ENCODE results near the gene CAPN10.
"Not testable (repeated sequence)": the region's sequence is repeated elsewhere in the genome, so short reads cannot be mapped to it uniquely, and the experiment has no call there.

CAPN10 gene, protein sequence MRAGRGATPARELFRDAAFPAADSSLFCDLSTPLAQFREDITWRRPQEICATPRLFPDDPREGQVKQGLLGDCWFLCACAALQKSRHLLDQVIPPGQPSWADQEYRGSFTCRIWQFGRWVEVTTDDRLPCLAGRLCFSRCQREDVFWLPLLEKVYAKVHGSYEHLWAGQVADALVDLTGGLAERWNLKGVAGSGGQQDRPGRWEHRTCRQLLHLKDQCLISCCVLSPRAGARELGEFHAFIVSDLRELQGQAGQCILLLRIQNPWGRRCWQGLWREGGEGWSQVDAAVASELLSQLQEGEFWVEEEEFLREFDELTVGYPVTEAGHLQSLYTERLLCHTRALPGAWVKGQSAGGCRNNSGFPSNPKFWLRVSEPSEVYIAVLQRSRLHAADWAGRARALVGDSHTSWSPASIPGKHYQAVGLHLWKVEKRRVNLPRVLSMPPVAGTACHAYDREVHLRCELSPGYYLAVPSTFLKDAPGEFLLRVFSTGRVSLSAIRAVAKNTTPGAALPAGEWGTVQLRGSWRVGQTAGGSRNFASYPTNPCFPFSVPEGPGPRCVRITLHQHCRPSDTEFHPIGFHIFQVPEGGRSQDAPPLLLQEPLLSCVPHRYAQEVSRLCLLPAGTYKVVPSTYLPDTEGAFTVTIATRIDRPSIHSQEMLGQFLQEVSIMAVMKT

DNA sequence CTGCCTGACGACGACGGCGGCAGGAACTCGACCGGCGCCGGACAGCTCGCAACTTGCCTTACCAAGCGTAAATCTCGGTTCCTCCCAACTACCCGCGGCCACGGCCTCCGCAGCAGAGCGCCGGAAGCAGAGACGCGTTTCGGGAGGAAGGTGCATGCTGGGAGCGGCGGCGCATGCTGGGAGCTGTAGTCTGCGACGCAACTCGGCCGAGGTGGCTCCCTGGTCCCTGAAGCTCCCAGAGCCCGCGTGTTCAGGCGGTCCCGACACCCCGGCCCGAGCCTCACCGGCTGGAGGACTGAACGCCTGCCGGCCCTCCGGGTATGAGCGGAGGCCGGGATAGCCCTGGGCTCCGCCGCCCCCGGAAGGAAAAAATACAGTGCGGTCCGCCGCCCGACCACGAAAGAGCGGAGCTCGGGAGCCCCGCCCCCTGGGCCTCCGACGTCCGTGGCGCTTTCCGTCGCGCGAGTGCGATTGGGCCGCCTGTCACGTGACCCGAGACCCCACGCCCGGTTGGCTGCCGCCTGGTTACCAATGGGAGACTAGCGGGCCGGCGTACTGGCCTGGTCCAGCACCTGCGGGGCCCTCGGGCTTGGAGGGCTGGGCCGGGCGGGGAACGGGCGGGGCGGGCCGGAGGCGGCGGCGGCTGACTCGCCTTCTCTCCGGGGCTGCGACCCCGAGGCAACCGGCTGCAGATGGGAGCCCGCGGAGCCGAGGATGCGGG is at the start of gene CAPN10:
TSS of gene CAPN10 (plus strand) at position 537 of the 721 bp plus-strand sequence. CDS start at position 715, 178 bp downstream.
- DNase-seq = peak; percentile 96

DNA sequence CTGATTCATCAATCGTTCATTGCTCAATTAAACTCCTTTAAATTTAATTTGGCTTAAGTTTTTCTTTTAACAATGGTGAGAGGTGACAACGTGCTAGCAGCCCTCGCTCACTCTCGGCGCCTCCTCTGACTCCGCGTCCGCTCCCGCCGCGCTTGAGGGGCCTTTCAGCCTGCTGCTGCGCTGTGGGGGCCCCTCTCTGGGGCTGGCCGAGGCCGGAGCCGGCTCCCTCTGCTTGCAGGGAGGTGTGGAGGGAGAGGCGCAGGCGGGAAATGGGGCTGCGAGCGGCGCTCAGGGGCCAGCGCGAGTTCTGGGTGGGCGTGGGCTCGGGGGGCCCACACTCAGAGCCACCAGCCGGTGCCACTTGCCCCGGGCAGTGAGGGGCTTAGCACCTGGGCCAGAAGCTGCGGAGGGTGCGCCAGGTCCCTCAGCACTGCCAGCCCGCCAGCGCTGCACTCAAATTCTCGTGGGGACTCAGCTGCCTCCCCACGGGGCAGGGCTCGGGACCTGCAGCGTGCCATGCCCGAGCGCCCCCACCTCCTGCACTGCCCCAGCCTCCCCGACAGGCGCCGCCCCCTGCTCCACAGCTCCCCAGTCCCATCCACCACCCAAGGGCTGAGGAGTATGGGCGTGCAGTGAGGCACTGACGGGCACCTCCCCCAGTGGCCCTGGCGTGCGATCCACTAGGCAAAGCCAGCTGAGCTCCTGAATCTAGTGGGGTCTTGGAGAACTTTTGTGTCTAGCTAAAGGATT is 48.3 kb upstream of the CAPN10 start:
- no peak for DNase-seq

DNA sequence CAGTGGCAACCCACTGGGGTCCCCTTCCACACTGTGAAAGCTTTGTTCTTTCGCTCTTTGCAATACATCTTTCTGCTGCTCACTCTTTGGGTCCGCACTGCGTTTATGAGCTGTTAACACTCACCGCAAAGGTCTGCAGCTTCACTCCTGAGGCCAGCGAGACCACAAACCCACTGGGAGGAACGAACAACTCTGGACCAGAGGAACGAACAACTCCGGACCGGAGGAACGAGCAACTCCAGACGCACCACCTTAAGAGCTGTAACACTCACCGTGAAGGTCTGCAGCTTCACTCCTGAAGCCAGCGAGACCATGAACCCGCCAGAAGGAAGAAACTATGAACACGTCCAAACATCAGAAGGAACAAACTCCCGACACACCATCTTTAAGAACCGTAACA is 47.4 kb upstream of the CAPN10 start:
- DNase-seq = not testable (repeated sequence)

DNA sequence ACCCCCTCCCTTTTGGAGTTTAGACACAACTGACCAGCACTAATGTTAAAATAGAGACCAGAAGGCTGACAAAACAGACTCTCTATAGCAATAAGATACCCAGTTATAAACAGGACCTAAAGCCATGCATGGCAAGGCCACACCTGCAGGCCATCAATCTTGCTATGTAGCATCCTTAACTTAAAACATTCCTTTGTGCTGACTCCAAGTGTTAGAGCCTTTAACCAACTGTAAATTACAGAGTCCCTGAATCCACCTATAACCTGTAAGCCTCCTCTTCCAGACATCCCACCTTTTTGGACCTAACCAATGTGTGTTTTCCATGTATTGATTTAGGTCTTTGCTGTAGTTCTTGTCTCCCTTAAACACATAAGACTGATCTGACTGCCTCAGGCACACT is 46.6 kb upstream of the CAPN10 start:
- DNase-seq = no peak

DNA sequence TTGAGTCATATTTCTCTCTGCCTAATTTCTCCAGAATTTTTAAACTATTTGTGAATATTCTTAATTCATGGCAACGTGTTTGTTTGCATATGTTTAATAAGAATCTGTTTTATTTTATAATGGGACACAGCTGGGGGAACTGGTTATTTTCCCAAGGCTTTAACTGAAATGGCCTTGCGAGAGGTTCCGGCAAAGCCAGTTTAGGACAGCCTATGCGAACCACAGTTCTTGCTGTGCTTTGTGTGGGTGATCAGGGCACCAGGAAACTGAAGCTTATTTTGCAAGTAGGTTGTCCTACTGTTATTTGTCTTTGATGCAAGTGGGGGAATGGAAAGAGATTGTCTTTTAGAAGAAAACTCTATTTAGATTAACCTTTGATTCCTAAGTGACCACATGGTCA is 35.2 kb upstream of the CAPN10 start:
- DNase-seq = no peak

DNA sequence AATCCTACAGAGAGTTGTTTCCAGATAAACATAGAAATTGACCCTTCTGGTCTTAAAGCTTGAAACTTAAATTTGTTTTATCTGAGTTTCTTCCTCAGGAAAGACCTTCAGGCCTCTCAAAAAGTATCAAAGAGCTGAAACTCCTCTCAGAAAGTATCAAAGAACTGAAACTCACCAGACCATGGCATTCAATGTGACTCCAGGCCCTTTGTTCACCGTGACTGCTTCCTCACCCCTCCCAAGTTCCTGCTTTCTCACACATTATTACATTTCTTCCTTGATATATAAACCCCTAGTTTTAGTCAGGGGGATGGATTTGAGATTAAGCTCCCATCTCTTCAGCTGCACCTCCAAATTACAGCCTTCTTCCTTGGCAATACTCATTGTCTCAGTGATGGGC is 34.7 kb upstream of the CAPN10 start:
- DNase-seq = no peak

DNA sequence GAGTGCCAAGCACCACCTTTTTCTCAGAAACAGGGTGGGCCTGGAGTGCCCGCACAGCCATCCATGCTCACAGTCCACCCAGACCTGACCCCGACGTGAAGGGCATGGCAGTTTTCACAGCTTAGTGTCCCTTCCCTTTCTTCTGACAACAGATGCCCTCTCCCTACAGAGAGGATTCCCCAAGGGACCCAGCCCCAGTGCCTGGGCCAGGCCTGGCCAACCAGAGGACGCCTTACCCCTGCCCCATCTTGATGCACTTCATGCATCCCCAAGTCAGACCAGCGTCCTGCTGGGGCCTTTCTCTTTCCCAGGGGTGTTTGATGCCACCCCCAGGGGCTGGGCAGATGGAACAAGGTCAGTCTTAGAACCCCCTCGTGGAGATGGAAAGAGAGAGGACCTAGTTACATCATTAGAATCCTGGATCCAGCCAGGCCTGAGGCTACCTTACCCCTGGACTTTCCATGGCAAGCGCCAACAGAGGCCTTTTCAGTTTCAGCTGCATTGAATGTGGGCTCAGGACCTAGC is 32.5 kb upstream of the CAPN10 start:
- no peak for DNase-seq

DNA sequence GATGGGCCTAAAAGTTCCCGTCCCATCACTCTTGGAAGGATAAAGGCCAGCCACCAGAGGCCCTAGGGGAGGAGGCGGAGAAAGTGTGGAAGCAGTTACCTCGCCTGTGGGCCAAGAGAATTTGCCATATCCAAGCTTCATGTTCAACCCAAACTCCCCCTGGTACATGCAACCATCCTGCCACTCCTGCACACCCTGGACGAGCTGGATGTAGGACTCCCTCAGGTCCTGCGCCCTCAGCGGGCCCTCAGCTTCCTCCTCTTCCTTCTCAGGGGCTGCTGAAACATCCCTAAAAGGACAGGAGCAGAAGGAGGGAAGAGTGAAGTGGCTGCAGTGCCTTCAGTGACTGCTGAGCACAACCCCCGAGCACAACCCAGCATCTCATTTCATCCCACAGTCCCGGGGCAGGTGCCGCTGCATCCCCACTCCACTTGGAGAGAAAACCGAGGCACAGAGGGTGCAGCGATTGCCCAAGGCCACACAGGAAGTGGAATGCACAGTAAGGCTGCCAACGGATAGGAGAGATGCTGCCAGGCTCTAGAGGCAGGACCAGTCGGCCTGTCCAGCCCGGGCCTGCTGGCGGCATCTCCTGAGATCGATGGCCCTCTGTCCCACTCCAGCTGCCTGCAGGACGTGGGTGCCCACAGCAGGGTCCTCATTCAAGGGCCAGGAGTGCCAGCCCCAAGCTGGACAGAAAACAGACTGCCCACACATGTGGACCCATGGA is 31.6 kb upstream of the CAPN10 start:
- DNase-seq = no peak

DNA sequence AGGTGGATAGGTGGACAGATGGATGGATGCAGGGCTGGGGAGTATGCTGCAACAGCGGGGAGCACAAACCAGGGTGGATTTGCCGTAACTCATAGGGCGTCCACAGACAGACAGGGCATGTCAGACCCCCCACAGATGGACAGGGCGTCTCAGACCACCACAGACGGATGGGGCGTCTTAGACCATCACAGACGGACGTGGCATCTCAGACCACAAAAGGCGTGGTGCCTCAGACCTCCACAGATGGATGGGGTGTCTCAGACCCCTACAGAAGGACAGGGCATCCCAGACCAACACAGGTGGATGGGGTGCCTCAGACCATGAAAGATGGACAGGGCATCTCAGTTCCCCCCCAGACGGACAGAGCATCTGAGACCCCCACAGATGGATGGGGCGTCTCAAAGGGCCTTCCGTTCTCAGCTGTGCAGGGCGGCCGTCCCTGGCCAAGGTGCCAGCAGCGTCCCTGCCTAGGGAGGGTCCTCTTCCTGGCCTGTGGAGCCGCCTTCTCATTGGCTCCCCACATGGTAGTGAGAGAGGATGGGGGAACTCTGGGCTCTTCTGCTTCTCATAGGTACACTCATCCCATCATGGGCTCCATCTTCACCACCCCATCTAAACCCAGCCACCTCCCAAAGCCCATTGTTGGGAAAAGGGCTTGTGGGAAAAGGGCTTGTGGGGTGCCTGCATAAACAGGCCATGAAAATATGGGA is 30.8 kb upstream of the CAPN10 start:
- DNase-seq = no peak

DNA sequence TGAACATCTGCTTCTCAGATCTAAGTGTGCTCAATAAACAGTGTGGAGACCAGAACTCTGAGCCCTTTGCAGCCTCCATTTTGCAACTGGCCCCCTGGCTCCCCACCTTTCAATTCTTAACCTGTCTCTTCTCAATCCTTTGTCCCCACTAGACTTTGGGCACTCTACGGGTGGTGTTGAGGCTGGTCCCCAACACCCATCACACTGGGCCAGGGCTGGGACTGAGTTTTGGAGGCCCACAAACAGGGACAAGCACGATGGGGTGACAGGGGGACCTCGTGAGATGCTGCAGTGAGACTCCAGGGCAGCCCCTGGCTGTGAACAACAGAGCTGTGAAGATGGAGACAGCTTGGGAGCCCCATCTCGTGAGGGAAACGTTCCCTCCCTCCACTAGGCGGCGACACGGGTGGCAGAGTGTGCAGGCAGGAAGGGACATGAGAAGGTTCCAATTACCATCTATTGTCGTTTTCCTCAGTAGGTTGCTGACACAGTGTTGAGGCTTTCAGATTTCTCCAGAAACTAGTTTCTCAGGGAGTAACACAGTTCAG is 29.9 kb upstream of the CAPN10 start:
- DNase-seq = peak; percentile 73

DNA sequence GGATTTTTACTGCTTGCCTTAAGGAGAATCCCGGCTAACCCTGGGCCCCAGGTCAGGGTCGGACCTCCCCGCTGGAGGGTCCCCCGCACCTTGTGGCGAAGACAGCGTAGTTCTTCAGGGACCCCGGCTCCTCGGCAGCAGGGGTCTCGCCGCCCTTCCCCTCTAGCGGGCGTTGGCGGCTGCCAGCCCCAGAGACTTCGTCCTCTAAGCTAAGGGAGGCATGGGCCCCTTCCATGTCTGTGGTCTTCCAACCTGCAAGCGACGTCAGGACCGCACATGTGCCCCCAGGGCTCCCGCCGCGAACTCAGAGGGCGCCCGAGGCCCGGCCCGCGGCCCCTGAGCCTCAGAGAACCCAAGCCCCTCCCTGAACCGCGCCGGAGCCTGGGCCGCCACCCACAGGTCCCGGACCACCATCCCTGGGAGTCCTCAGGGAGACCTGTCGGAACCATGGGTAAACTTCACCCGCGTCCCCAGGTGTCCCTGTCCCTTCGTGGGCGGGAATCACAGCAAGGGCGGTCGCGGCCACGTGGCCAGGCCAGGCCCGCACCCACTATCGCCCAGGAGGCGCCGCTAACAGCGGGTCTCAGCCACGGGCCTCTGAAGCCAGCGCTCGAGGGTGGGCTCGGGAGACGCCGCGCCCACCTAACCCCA is 29.3 kb upstream of the CAPN10 start:
- no peak for DNase-seq

DNA sequence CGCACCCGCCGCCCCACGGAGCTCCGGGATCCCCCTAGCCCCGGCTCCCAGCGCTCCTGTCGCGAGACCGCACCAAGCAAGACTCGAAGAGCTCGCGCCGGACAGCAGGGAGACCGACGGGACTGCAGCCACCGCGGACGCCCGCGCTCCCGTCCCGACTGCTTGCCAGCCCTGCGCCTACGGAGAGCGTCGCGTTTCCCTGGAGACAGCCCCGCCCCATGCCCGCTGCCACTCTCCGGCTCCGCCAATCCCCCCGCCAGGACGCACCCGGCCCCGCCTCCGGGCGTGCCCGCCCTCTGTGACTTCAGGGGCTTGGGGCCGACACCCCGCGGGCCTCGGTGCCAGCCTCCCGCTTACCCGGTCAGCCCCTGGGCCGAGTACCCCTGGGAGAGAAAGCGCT is 28.7 kb upstream of the CAPN10 start, which contains the start of gene ANKMY1:
TSS of gene ANKMY1 (minus strand) at position 181 of the 400 bp plus-strand sequence. CDS start 653 bp downstream, outside the sequence.
- DNase-seq = peak; percentile 75

DNA sequence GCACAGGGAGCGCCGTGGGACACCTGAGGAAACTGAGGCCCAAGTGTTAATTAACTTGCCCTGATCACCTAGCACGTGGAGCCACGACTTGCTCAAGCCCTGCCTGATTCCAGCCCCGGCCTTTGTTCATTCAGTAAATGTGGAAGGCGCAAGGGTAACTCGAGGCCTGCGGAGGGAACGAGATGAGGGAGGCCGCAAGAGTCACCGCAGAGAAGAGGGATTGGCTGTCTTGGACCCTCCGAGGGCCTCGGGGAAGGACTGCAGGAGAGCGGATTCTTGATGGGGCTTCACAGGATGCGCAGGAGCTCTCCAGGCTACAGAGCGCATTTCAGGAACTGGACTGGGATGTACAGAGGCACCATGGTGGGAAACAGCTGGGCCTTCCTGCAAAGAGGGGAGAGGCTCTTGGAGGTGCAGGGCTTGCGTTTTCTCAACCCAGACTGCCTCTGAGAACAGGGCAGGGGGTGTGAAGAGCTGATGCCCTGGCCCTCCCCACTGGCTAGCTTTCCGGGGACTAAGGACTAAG is 28.2 kb upstream of the CAPN10 start:
- no peak for DNase-seq

DNA sequence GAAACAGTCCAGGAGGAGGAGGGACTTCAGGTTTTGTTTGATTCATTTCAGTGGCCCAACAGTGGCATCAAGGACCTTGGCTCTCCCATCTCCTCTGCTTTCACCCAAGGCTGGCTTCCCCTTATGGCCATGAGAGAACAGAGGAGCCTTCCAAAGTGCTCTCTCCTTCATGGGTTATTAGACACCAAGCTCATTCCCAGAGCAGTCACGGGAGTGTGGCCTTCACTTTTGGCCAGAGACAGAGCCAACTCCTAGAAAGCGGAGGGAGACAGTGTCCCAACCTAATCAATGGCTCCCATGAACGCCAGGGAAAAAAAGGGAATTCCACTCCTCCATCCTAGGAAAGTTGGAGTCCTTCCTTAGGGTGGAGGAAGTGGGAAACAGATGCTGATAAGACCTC is 27.2 kb upstream of the CAPN10 start:
- no peak for DNase-seq

DNA sequence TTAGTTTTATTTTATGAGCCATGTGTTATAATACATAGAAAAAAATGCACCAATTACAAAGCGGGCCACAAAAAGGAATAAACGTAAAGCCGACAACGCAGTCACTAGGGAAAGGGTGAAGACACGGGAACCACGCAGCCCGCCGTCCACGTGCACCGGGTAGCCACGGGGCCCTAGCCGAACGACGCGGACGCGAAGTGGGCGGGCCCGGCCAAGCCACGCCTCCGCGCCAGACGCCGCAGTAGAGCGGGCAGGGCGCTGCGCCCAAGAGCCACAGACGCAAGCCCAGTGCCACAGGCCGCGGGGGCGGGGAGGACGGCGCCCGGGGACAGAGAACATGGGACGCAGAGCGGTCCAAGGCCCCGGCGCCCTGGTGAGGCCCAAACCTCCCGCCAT is 26.5 kb upstream of the CAPN10 start, which contains the start of gene DUSP28:
TSS of gene DUSP28 (plus strand) at position 274 of the 396 bp plus-strand sequence. CDS start 328 bp downstream, outside the sequence.
- peak; percentile 92 for DNase-seq

DNA sequence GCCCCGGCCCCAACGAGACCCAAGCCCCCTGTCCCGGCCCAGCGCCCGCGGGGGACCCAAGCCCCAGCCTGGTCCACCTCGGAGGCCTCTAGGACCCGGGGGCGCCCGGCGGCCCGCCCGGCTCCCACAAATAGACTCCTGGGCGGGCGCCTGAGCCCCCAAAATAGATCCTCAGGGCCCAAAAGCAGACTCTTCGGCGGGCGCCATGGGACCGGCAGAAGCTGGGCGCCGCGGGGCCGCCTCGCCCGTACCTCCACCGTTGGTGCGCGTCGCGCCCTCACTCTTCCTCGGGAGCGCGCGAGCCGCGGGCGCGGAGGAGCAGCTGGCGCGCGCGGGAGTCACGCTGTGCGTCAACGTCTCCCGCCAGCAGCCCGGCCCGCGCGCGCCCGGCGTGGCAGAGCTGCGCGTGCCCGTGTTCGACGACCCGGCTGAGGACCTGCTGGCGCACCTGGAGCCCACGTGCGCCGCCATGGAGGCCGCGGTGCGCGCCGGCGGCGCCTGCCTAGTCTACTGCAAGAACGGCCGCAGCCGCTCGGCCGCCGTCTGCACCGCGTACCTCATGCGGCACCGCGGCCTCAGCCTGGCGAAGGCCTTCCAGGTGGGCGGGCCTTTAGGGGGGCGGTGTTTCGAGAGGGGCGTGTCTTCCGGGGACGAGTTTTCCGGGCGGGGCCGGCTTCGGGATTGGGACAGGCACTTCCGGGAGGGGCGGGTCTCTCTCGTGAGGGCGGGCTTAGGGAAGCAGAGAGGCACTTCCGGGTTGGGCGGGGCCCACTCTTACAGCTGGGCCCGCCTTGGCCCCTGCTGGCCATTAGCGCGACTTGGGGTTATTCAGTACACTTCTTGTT is 25.8 kb upstream of the CAPN10 start:
- peak; percentile 99 for DNase-seq

DNA sequence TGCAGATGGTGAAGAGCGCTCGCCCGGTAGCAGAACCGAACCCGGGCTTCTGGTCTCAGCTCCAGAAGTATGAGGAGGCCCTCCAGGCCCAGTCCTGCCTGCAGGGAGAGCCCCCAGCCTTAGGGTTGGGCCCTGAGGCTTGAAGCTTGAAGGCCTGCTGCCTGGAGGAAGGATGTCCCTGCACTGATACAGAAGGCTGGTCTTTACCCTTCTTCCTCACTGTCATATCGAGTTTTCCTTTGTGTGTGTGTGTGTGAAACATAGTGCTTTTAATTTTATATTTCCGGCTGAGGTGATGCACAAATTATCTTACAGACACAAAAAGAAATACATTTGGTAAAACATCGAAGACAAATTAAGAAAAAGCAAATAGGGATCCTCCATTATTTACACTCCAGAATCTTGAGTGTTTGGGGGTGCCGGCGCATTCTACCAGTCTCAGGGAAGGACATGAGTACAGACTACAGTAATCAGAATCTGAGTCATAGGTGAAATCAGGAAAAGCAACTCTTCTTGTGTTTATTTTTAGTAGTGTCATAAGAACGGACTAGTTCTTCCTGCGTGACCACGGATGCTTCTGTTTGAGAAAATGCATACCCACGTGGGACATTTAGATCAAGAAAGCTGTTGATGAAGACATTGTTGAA is 25.1 kb upstream of the CAPN10 start:
- DNase-seq = no peak

DNA sequence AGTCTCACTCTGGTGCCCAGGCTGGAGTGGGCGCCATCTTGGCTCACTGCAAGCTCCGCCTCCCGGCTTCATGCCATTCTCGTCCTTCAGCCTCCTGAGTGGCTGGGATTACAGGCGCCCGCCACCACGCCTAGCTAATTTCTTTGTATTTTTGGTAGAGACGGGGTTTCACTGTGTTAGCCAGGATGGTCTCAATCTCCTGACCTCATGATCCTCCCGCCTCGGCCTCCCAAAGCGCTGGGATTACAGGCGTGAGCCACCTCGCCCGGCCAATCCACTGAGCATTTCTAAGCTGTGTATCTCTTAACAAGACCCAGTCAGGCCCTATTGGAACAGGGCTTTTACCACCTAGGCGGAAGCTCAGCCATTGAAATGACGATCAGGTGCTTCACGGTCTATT is 23.3 kb upstream of the CAPN10 start:
- DNase-seq = not testable (repeated sequence)

All from stimulated activated CD4-positive, alpha-beta T cell treated with anti-CD3 and anti-CD28 coated beads, Interleukin-1b, Interleukin-23, amount 100 ng/mL, for 48 hours (primary cell).